ENCODE results near the gene GRIN3A.

GRCh38 chr9:101736717-101737116 lies 1.7 kb downstream of the GRIN3A start:
- TF ChIP-seq CTCF (IDR thresholded peaks at IDR 0.05) (no peak), POLR2A (IDR thresholded peaks at IDR 0.05) (no peak)

All from body of pancreas (tissue), 4 donors.